Ovary (tissue), 3 donors: Measurements from ENCODE around the gene NDST4.

Source experiments
- EP300 ChIP-seq: sonication (generic); formaldehyde crosslinking; IDR thresholded peaks from one replicate; pipeline ENCODE4 v1.6.1; 2017; ENCODE audit warnings: antibody characterized with exemption
- POLR2A ChIP-seq: fragments of 450-650 bp; IDR thresholded peaks from one replicate; pipeline ENCODE4 v1.6.1; 2017; ENCODE audit warnings: antibody characterized with exemption, mild to moderate bottlenecking, moderate library complexity
- TF ChIP-seq, protein P1 (sequence below), 3 donors: fragments of 450-650 bp in 2 of 3; fragments of 200-600 bp in 1 of 3; IDR thresholded peaks; one replicate each; pipeline versions ENCODE4 v1.5.1 to v1.8.0; 2016 to 2022; ENCODE audit warnings: antibody characterized with exemption in 3 of 3, mild to moderate bottlenecking in 1 of 3
- donor health status: DM: no; HTN: no; CAD: no.

DNA sequence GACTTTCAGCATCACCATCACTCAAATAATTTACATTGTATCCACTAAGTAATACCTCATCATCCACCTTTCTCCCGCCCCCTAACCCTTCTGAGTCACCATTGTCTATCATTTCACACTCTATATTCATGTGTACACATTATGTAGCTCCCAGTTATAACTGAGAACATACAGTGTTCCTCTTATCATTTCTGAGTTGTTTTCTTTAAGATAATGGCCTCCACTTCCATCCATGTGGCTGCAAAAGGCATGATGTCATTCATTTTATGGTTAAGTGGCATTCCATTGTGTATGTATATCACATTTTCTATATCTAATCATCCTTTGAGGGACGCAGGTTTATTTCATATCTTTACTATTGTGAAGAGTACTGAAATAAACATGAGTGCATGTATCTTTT, 14.6 kb upstream of the NDST4 start:
- no peak for TF ChIP-seq POLR2A
- TF ChIP-seq, protein P1, sequence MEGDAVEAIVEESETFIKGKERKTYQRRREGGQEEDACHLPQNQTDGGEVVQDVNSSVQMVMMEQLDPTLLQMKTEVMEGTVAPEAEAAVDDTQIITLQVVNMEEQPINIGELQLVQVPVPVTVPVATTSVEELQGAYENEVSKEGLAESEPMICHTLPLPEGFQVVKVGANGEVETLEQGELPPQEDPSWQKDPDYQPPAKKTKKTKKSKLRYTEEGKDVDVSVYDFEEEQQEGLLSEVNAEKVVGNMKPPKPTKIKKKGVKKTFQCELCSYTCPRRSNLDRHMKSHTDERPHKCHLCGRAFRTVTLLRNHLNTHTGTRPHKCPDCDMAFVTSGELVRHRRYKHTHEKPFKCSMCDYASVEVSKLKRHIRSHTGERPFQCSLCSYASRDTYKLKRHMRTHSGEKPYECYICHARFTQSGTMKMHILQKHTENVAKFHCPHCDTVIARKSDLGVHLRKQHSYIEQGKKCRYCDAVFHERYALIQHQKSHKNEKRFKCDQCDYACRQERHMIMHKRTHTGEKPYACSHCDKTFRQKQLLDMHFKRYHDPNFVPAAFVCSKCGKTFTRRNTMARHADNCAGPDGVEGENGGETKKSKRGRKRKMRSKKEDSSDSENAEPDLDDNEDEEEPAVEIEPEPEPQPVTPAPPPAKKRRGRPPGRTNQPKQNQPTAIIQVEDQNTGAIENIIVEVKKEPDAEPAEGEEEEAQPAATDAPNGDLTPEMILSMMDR (IDR thresholded peaks at IDR 0.05) = no peak
- TF ChIP-seq EP300 = no peak
